Effector memory CD4-positive, alpha-beta T cell (primary cell): ENCODE measurements around the gene SMCO2.

ENCODE experiments used
- DNase-seq, 3 donors: peaks; one replicate each; pipeline ENCODE4 v3.0.0-alpha.2; 2020
- H3K27ac ChIP-seq: 2 replicates; pipeline ENCODE4 v1.7.0; 2013; ENCODE audit warnings: mild to moderate bottlenecking, low read length, moderate library complexity; ENCODE audit not compliant: insufficient read depth, poor library complexity, severe bottlenecking
- H3K27me3 ChIP-seq: replicated peaks from 2 replicates; pipeline ENCODE4 v1.7.0; 2013; ENCODE audit warnings: mild to moderate bottlenecking, low read length; ENCODE audit not compliant: insufficient read depth, control insufficient read depth, poor library complexity, severe bottlenecking
- H3K36me3 ChIP-seq: 2 replicates; pipeline ENCODE4 v1.7.0; 2013; ENCODE audit warnings: mild to moderate bottlenecking, low read length, moderate library complexity; ENCODE audit not compliant: control insufficient read depth, insufficient read depth
- H3K4me1 ChIP-seq: 2 replicates; pipeline ENCODE4 v1.7.0; 2013; ENCODE audit warnings: low read length, mild to moderate bottlenecking; ENCODE audit not compliant: control insufficient read depth, insufficient read depth, poor library complexity, severe bottlenecking
- H3K4me3 ChIP-seq: 2 replicates; pipeline ENCODE4 v1.7.0; 2013; ENCODE audit warnings: low read length, low read depth, mild to moderate bottlenecking; ENCODE audit not compliant: insufficient read depth, poor library complexity, severe bottlenecking
- H3K9me3 ChIP-seq: 2 replicates; pipeline ENCODE4 v1.7.0; 2013; ENCODE audit warnings: mild to moderate bottlenecking, low read length, moderate library complexity; ENCODE audit not compliant: control insufficient read depth

Gene SMCO2

GRCh38 chr12:27493260-27493940 lies 46.9 kb downstream of the SMCO2 start:
- Histone ChIP-seq H3K4me3 (no peak overlapping the region), H3K9me3 (no peaks in the 10 kb centered on the region), H3K27me3 (no peaks in the 10 kb centered on the region), H3K4me1 (no peaks in the 10 kb centered on the region), H3K27ac (no peak overlapping the region), H3K36me3 (no peaks in the 10 kb centered on the region)
- no peak for DNase-seq

- H3K36me3 ChIP-seq: no peaks in the 10 kb centered on the region
- H3K27ac ChIP-seq: no peak overlapping the region
- H3K4me1 ChIP-seq: no peaks in the 10 kb centered on the region
- H3K27me3 ChIP-seq: no peaks in the 10 kb centered on the region
- no peak overlapping the region for H3K4me3 ChIP-seq
- DNase-seq: no peak
- no peaks in the 10 kb centered on the region for H3K9me3 ChIP-seq
These were observed 50.9 kb downstream of the SMCO2 start for GRCh38 chr12:27497446-27497845.

- DNase-seq: no peak
- Histone ChIP-seq H3K4me1 (no peaks in the 10 kb centered on the region), H3K4me3 (no peak overlapping the region), H3K36me3 (no peaks in the 10 kb centered on the region), H3K27me3 (no peaks in the 10 kb centered on the region), H3K27ac (no peak overlapping the region), H3K9me3 (no peaks in the 10 kb centered on the region)
These were observed 51.6 kb downstream of the SMCO2 start for GRCh38 chr12:27498149-27498548.

- DNase-seq: no peak
- Histone ChIP-seq H3K27ac (no peak overlapping the region), H3K27me3 (no peaks in the 10 kb centered on the region), H3K4me1 (no peaks in the 10 kb centered on the region), H3K9me3 (no peaks in the 10 kb centered on the region), H3K36me3 (no peaks in the 10 kb centered on the region), H3K4me3 (no peak overlapping the region)
These were observed 52.2 kb downstream of the SMCO2 start for GRCh38 chr12:27498761-27499160.

DNA sequence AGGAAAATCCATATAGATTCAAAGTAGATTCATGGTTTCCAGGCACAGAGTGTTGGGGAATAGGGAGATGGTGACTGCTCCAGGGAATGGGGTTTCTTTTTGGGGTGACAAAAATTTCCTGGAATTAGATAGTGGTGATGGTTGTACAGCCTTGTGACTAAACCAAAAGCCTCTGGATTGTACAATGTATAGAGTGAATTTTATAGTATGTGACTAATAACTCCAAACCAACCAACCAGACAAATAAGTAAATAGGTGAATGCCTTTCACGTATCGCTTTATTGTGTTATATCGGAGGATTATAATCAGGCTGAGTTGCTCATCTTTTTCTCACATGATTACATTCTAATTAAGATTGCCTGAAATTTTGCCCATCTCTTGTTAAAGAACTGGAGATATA lies 52.8 kb downstream of the SMCO2 start:
- Histone ChIP-seq H3K4me1 (no peaks in the 10 kb centered on the region), H3K4me3 (no peak overlapping the region), H3K9me3 (no peaks in the 10 kb centered on the region), H3K36me3 (no peaks in the 10 kb centered on the region), H3K27me3 (no peaks in the 10 kb centered on the region), H3K27ac (no peak overlapping the region)
- no peak for DNase-seq

DNA sequence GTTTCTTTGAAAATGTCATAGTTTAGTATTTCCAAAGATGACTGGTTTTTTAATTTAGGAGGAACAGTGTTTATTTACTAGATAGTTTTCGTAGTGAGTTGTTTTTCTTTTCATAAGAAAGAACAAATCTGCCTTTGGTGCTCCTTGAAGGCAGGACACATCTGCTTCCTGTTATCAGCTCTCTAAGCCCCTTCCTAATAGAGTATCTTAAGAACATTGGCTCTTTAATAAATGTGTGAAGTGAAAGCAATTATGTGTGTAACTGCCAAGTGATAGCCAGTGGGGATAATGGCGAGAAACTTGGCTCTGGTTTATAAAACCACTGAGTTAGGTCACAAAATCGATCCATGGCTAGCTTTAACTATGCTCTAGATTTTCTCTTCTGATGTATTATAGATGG lies 54.0 kb downstream of the SMCO2 start:
- H3K36me3 ChIP-seq: no peaks in the 10 kb centered on the region
- no peaks in the 10 kb centered on the region for H3K27me3 ChIP-seq
- no peak for DNase-seq
- H3K27ac ChIP-seq: no peak overlapping the region
- H3K4me1 ChIP-seq: no peaks in the 10 kb centered on the region
- H3K4me3 ChIP-seq: no peak overlapping the region
- no peaks in the 10 kb centered on the region for H3K9me3 ChIP-seq

DNA sequence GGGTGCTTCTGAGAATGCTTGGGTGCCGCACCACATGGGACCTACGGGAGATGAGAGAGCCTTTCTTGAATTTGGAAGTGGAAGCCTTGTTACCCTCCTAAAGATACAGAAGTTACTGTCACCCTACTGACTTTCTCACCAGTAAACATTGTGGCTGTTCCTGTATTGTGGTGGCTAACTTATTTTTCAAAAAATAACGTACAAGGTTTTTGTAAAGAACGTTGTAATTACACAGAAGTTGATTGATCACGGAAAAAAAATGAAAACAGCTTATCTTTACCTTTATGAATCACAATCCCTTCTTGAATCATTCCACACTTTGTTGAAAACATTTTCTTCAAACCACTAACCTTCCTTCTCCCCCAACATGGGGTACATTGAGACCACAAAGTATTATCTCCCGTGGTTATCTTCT lies 55.5 kb downstream of the SMCO2 start:
- Histone ChIP-seq H3K27me3 (no peaks in the 10 kb centered on the region), H3K36me3 (no peaks in the 10 kb centered on the region), H3K9me3 (no peaks in the 10 kb centered on the region), H3K4me3 (no peak overlapping the region), H3K4me1 (no peaks in the 10 kb centered on the region), H3K27ac (no peak overlapping the region)
- DNase-seq: no peak

GRCh38 chr12:27504507-27504906 lies 58.0 kb downstream of the SMCO2 start:
- Histone ChIP-seq H3K9me3 (no peaks in the 10 kb centered on the region), H3K4me3 (no peak overlapping the region), H3K36me3 (no peaks in the 10 kb centered on the region), H3K4me1 (no peaks in the 10 kb centered on the region), H3K27ac (no peak overlapping the region), H3K27me3 (no peaks in the 10 kb centered on the region)
- no peak for DNase-seq

DNA sequence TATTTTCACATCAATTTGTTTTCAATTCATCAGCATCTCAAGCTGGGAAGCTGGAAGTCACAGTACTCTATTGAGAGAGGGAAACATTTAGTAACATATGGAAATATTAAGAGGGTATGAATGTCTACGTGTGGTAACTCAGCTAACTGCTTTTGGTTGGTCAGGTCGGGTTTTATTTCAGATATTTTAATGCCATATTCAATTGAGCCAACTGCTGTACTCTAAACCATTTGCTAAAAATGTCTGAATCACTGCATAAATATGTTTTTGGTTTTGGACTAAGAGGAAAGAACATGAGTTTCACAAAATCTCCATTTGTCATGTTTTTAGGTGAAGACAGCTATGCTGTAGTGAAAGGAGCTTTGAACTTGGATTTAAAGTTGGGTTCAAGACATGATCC lies 58.6 kb downstream of the SMCO2 start:
- Histone ChIP-seq H3K4me1 (no peaks in the 10 kb centered on the region), H3K27me3 (no peaks in the 10 kb centered on the region), H3K36me3 (no peaks in the 10 kb centered on the region), H3K27ac (no peak overlapping the region), H3K4me3 (no peak overlapping the region), H3K9me3 (no peaks in the 10 kb centered on the region)
- DNase-seq: no peak

DNA sequence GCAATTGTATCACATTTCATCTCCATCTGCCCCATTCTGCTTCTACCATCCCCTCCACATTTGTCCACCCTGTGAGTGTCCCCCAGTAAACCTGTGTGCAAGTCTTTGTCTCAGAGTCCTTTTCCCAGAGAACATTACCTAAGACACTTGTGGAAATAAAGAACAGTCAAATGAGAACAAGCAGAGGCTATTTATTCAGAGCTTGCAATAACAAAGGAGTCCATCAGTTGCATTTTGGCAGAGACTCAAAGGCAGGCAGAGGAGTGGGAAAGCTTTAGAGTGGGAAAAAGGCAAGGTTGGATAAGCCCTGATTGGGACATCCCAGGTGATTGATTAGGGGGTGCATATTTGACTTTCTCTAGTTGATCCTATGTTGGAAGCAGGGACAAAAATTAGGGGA lies 59.2 kb downstream of the SMCO2 start:
- no peak for DNase-seq
- no peaks in the 10 kb centered on the region for H3K4me1 ChIP-seq
- H3K36me3 ChIP-seq: no peaks in the 10 kb centered on the region
- H3K9me3 ChIP-seq: no peaks in the 10 kb centered on the region
- H3K27me3 ChIP-seq: no peaks in the 10 kb centered on the region
- H3K27ac ChIP-seq: no peak overlapping the region
- no peak overlapping the region for H3K4me3 ChIP-seq
